ENCODE data around the gene GLI2. TPM values are rescaled to one million over a fixed set of nuclear protein-coding genes. Genes with fewer than 3 reads are reported as not detected.

The GLI2 gene
- total RNA-seq, 3 donors from 2014 or later, result 0.28 to 0.30 TPM; not detected in 1

GRCh38 chr2:120738786-120739437, 3.2 kb downstream of the GLI2 start:
- Mint-ChIP-seq H3K4me3 (no peak overlapping the region), H3K27me3 (ENCODE audit: low read depth) (peaks cover 77% of the 10 kb centered on the region), H3K36me3 (ENCODE audit: insufficient read depth) (no peaks in the 10 kb centered on the region), H3K4me1 (ENCODE audit: low read depth) (no peaks in the 10 kb centered on the region), H3K9me3 (no peaks in the 10 kb centered on the region)
- DNase-seq, result no peak
- ATAC-seq, result no peak

GRCh38 chr2:120739438-120740090, 3.9 kb downstream of the GLI2 start:
- Mint-ChIP-seq H3K27me3 (ENCODE audit: low read depth) (peaks cover 78% of the 10 kb centered on the region), H3K4me1 (ENCODE audit: low read depth) (no peaks in the 10 kb centered on the region), H3K4me3 (no peak overlapping the region), H3K9me3 (no peaks in the 10 kb centered on the region), H3K36me3 (ENCODE audit: insufficient read depth) (no peaks in the 10 kb centered on the region)
- ATAC-seq (no peak), DNase-seq (no peak)

GRCh38 chr2:120740375-120740764, 4.7 kb downstream of the GLI2 start:
- no peak overlapping the region for H3K4me3 Mint-ChIP-seq
- ATAC-seq (no peak), DNase-seq (no peak)
- H3K4me1 Mint-ChIP-seq (ENCODE audit: low read depth), result no peaks in the 10 kb centered on the region
- no peaks in the 10 kb centered on the region for H3K36me3 Mint-ChIP-seq (ENCODE audit: insufficient read depth)
- H3K27me3 Mint-ChIP-seq (ENCODE audit: low read depth), result peaks cover 74% of the 10 kb centered on the region
- no peaks in the 10 kb centered on the region for H3K9me3 Mint-ChIP-seq

- H3K4me1 Mint-ChIP-seq (ENCODE audit: low read depth), result no peaks in the 10 kb centered on the region
- no peaks in the 10 kb centered on the region for H3K36me3 Mint-ChIP-seq (ENCODE audit: insufficient read depth)
- H3K4me3 Mint-ChIP-seq, result no peak overlapping the region
- DNase-seq (no peak), ATAC-seq (no peak)
- peaks cover 74% of the 10 kb centered on the region for H3K27me3 Mint-ChIP-seq (ENCODE audit: low read depth)
- no peaks in the 10 kb centered on the region for H3K9me3 Mint-ChIP-seq
Observed at GRCh38 chr2:120740765-120741524, 5.3 kb downstream of the GLI2 start.

- Mint-ChIP-seq H3K4me3 (no peak overlapping the region), H3K36me3 (ENCODE audit: insufficient read depth) (no peaks in the 10 kb centered on the region), H3K9me3 (no peaks in the 10 kb centered on the region), H3K4me1 (ENCODE audit: low read depth) (no peaks in the 10 kb centered on the region), H3K27me3 (ENCODE audit: low read depth) (peaks cover 66% of the 10 kb centered on the region)
- ATAC-seq (no peak), DNase-seq (no peak)
Observed at GRCh38 chr2:120741571-120742561, 6.2 kb downstream of the GLI2 start.

DNA sequence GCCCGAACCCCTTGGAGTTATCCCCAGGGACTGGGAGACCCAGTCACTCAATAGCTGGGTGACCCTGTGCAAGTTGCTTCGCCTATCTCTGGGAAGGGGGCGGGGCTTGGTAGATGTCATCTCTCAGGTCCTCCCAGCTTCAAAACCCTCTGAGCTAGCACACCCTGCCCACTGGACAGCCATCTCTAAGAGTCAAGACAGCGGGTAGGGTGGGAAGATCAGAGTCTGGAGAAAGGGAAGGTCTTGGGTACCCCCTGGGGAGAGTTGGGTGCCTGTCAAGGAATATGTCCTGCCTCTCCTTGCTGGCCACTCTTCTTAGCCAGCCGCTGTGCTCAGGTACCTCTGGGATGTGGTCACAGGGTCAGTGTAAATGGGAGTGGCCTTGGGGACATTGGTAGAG, 8.0 kb downstream of the GLI2 start:
- Mint-ChIP-seq H3K4me3 (no peak overlapping the region), H3K27me3 (ENCODE audit: low read depth) (peaks cover 48% of the 10 kb centered on the region), H3K36me3 (ENCODE audit: insufficient read depth) (no peaks in the 10 kb centered on the region), H3K4me1 (ENCODE audit: low read depth) (no peaks in the 10 kb centered on the region), H3K9me3 (no peaks in the 10 kb centered on the region)
- DNase-seq (no peak), ATAC-seq (no peak)

DNA sequence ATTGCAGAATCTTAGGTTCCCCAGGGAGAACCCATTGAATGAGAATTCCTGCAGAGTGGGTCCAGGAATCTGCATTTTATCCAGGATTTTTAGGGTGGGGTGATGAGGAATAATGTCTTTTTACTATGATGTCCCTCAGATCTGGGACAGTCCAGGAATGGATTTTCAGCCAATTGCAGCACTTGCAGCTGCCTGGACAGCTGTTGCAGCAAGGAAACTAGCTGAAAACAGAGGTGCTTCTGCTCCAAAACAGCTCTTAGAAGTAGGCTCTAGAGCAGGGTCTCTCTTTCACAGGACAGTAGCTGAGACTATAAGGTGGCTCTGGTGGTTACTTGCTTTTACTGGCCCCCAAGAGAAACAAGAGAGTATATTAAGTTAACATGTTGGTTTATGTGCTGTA, 9.1 kb downstream of the GLI2 start:
- no peak for ATAC-seq

GRCh38 chr2:120745420-120746111, 9.9 kb downstream of the GLI2 start:
- ATAC-seq, result no peak
- no peak for DNase-seq
- Mint-ChIP-seq H3K9me3 (no peaks in the 10 kb centered on the region), H3K27me3 (ENCODE audit: low read depth) (peaks cover 31% of the 10 kb centered on the region), H3K36me3 (ENCODE audit: insufficient read depth) (no peaks in the 10 kb centered on the region), H3K4me3 (no peak overlapping the region), H3K4me1 (ENCODE audit: low read depth) (no peaks in the 10 kb centered on the region)

More for the DNA sequence above, 9.1 kb downstream of the GLI2 start:
- Mint-ChIP-seq H3K4me1 (ENCODE audit: low read depth) (no peaks in the 10 kb centered on the region), H3K36me3 (ENCODE audit: insufficient read depth) (no peaks in the 10 kb centered on the region), H3K4me3 (no peak overlapping the region), H3K27me3 (ENCODE audit: low read depth) (peaks cover 36% of the 10 kb centered on the region), H3K9me3 (no peaks in the 10 kb centered on the region)
- no peak for DNase-seq

DNA sequence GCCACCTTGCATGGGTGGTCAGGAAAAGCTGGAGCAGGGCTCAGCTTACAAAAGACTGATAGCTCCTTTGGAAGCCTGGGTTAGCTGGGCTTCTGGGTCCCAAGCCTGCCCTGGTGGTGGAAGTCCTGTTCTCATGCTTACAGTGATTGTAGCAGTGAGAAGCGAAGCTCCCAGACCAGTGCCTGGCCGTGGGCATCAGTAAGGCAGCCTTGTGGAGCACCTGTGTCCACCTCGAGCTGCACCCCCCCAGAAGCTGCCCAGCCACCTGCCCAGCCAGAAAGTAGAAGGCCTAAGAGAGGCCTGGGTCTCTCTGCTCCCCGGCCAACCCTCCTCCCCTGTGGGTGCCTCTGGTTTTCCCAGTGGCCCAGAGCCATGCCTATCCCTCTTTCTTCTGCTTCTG, 10.5 kb downstream of the GLI2 start:
- Mint-ChIP-seq H3K9me3 (no peaks in the 10 kb centered on the region), H3K27me3 (ENCODE audit: low read depth) (peaks cover 28% of the 10 kb centered on the region), H3K4me3 (no peak overlapping the region), H3K4me1 (ENCODE audit: low read depth) (no peaks in the 10 kb centered on the region), H3K36me3 (ENCODE audit: insufficient read depth) (no peaks in the 10 kb centered on the region)
- ATAC-seq (no peak), DNase-seq (no peak)

DNA sequence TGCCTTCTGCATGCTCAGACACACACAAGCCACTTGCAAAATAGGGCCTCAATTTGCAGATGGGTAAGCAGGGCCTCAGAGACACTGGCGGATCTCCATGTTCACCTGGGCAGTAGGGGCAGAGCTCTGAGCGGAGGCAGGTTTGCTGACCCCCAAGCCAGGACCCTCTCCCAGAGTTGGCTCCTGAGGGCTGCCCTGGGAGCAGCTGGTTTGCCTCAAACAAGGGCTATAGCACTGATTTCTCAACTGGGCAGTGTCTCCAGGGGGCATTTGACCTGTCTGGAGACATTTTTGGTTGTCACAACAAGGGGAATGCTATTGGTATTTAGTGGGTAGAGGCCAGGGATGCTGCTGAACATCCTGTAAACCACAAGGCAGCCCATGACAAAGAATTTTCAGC, 11.6 kb downstream of the GLI2 start:
- Mint-ChIP-seq H3K4me3 (no peak overlapping the region), H3K27me3 (ENCODE audit: low read depth) (peaks cover 22% of the 10 kb centered on the region), H3K36me3 (ENCODE audit: insufficient read depth) (no peaks in the 10 kb centered on the region), H3K9me3 (no peaks in the 10 kb centered on the region), H3K4me1 (ENCODE audit: low read depth) (no peaks in the 10 kb centered on the region)
- ATAC-seq (no peak), DNase-seq (no peak)

- DNase-seq (no peak), ATAC-seq (no peak)
- Mint-ChIP-seq H3K9me3 (no peaks in the 10 kb centered on the region), H3K27me3 (ENCODE audit: low read depth) (peaks cover 17% of the 10 kb centered on the region), H3K4me3 (no peak overlapping the region), H3K36me3 (ENCODE audit: insufficient read depth) (no peaks in the 10 kb centered on the region), H3K4me1 (ENCODE audit: low read depth) (no peaks in the 10 kb centered on the region)
Observed at GRCh38 chr2:120747706-120748105, 12.0 kb downstream of the GLI2 start.

- no peaks in the 10 kb centered on the region for H3K4me1 Mint-ChIP-seq (ENCODE audit: low read depth)
Observed at GRCh38 chr2:120748310-120748709, 12.6 kb downstream of the GLI2 start.

DNA sequence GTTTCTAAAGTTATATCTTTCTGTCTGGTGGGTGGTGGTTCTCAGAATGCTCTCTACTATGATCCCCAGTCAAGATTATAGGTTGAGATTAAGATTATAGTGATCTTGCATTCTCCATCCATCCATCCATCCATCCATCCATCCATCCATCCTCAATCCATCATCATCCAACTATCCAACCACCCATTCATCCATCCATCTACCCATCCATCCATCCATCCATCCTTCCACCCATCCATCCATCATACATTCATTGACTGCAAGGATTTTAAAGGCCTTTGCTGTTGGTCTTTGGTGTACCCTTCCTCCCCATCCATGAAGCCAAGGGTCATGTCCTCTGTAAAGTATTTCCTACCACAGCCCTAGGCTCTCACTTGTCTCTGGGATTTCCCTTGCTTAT, 13.1 kb downstream of the GLI2 start:
- H3K4me1 Mint-ChIP-seq (ENCODE audit: low read depth), result no peaks in the 10 kb centered on the region
- DNase-seq, result no peak
- peaks cover 8% of the 10 kb centered on the region for H3K27me3 Mint-ChIP-seq (ENCODE audit: low read depth)
- ATAC-seq, result no peak
- H3K4me3 Mint-ChIP-seq, result no peak overlapping the region
- no peaks in the 10 kb centered on the region for H3K36me3 Mint-ChIP-seq (ENCODE audit: insufficient read depth)
- H3K9me3 Mint-ChIP-seq, result no peaks in the 10 kb centered on the region

More at GRCh38 chr2:120748310-120748709, 12.6 kb downstream of the GLI2 start:
- ATAC-seq, result no peak
- Mint-ChIP-seq H3K27me3 (ENCODE audit: low read depth) (peaks cover 11% of the 10 kb centered on the region), H3K4me3 (no peak overlapping the region), H3K36me3 (ENCODE audit: insufficient read depth) (no peaks in the 10 kb centered on the region), H3K9me3 (no peaks in the 10 kb centered on the region)
- no peak for DNase-seq

All from activated T-cell treated with anti-CD3 and anti-CD28 coated beads, Interleukin-2, amount 50 U/mL, for 4 hours (primary cell).